Fibroblast of the aortic adventitia (primary cell): ENCODE data around the gene LOXL4. TPM values are rescaled to one million over a fixed set of nuclear protein-coding genes. Genes with fewer than 3 reads are reported as not detected.

ENCODE experiments used
- DNase-seq: peaks from one replicate; pipeline ENCODE4 v3.0.0-alpha.2; 2010; ENCODE audit warnings: low read depth
- H3K4me3 ChIP-seq: 2 replicates; pipeline ENCODE4 v1.5.1; 2011; ENCODE audit warnings: low read depth, mild to moderate bottlenecking, control low read depth, low read length, moderate library complexity
- total RNA-seq: library from RNA; depleted of rRNA; stranded (reverse); fragments of >200 nt; gene quantifications from 2 replicates; pipeline ENCODE4 v1.2.3, GENCODE V29; 2012; ENCODE audit warnings: low replicate concordance
- TF ChIP-seq, protein P1 (sequence below): IDR thresholded peaks from 2 replicates; pipeline ENCODE4 v1.5.1; 2011; ENCODE audit warnings: mild to moderate bottlenecking, low read length, control low read depth, inconsistent platforms; ENCODE audit not compliant: insufficient read depth

LOXL4 gene
- total RNA-seq, 1 donor = 62.5 TPM

- TF ChIP-seq, protein P1, sequence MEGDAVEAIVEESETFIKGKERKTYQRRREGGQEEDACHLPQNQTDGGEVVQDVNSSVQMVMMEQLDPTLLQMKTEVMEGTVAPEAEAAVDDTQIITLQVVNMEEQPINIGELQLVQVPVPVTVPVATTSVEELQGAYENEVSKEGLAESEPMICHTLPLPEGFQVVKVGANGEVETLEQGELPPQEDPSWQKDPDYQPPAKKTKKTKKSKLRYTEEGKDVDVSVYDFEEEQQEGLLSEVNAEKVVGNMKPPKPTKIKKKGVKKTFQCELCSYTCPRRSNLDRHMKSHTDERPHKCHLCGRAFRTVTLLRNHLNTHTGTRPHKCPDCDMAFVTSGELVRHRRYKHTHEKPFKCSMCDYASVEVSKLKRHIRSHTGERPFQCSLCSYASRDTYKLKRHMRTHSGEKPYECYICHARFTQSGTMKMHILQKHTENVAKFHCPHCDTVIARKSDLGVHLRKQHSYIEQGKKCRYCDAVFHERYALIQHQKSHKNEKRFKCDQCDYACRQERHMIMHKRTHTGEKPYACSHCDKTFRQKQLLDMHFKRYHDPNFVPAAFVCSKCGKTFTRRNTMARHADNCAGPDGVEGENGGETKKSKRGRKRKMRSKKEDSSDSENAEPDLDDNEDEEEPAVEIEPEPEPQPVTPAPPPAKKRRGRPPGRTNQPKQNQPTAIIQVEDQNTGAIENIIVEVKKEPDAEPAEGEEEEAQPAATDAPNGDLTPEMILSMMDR = no peak
- no peak for DNase-seq
- no peak overlapping the region for H3K4me3 ChIP-seq
These were observed 20.0 kb downstream of the LOXL4 start for GRCh38 chr10:98248018-98248417.

DNA sequence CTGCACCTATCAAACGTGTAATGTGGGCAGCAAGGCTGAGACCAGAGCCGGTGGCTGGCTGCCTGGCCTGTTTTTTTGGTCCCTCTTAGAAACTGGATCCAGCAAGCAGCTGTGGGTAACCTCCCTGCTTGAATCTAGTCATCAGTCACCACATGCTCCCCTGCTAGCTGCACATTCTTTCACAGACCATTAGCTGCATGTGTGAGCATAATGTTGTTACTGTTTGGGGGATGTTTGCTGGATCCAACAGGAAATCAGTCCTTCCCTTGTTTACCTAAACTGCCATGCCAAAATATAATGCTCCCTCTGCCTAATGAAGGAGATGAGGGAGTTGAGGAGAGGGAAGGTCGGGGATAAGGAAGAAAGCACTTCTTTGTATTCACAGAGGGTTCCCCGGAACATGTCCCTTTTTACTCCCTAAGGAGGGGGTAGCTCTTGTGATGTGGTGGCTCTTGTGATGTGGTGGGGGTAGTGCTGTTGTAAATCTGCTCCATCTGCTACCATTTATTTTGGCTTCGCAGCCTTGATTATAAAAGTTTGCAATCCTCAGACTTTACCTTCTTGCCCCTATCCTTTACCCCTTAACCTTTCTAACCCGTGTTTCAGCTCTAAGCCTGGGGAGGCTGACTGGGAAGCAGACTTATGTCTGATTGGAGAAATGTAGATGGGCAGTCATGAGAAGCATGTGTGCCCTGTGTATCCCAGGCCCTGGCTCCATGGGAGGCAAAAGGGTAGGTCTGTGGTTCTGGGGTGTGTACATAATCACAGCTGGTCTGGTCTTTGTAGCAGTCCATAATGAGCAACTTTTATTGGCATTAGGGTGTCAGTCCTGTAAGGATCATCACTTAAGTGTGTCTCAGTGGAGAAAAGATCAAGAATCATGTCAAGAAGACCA is 20.8 kb downstream of the LOXL4 start:
- TF ChIP-seq, protein P1 = no peak
- no peak overlapping the region for H3K4me3 ChIP-seq
- no peak for DNase-seq

DNA sequence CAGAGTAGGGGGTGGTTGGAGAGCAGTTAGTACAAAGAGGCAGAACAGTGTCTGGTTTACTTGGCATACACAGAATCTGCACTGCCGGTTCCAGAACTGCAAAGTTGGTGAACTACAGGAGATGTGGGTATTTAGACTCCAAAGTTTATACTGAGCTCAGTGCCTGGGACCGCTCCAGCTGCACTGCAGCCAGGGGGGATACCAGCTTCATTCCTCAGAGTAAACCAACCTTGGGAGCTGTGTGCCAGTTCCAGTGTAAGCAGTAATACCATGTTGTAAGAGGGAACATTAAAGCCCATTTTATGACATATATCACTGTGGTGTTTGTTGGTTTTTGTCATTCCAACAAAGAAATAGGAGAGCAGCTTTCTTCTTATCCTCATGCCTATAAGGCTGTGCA is 23.4 kb downstream of the LOXL4 start:
- H3K4me3 ChIP-seq = no peak overlapping the region
- TF ChIP-seq, protein P1 = no peak
- DNase-seq = no peak

- no peak overlapping the region for H3K4me3 ChIP-seq
- TF ChIP-seq, protein P1 = no peak
- no peak for DNase-seq
These were observed 23.9 kb downstream of the LOXL4 start for GRCh38 chr10:98244141-98244540.

DNA sequence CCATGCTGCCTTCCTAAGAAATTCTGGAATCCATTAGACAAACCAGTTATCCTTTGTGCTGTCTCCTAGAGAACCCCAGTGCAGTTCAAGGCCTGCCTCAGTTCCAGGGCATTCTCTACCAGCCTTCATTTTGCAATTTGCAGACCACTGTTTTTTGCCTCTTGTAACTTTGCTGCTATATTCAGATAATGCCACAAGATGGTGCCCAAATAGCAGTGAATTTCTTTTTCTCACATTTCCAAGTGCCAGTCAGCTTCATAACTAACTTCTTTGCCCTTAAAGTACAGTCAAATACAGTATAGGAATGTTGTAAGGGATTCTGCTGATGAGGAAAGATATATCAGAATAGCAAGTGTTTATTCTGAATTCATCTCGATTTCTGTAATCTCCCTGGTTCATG is 25.2 kb downstream of the LOXL4 start:
- DNase-seq = peak; percentile 69
- TF ChIP-seq, protein P1 = peak; percentile 60
- no peak overlapping the region for H3K4me3 ChIP-seq

- TF ChIP-seq, protein P1 = no peak
- H3K4me3 ChIP-seq = no peak overlapping the region
- no peak for DNase-seq
These were observed 27.5 kb downstream of the LOXL4 start for GRCh38 chr10:98240524-98240923.
